NCI-H748 treated with DMSO at 0.1 percent for 48 hours (cell line): ENCODE results near the gene ZNF561.

Experiments
- DNase-seq: peaks from one replicate; lab custom pipeline; 2025; lab: John Stamatoyannopoulos, UW

ZNF561 gene

DNA sequence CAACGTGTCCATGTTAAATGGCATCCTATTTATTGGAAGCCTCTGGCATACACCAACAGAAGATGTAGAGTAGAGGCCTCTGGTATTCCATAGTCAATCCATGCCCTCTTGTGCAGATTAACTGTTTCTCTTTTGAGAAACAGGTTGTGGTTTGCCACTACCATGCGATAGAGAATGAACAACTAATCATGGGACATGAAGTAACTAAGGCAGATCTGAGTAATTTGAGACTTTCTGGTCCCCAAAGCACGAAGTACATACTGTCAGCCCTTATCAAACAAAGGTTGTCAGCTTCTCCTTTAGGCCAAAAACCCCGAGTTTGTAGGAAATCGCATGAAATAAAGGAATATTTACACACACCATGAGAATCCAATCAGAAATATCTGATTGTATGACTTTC, 40.3 kb downstream of the ZNF561 start:
- no peak for DNase-seq

DNA sequence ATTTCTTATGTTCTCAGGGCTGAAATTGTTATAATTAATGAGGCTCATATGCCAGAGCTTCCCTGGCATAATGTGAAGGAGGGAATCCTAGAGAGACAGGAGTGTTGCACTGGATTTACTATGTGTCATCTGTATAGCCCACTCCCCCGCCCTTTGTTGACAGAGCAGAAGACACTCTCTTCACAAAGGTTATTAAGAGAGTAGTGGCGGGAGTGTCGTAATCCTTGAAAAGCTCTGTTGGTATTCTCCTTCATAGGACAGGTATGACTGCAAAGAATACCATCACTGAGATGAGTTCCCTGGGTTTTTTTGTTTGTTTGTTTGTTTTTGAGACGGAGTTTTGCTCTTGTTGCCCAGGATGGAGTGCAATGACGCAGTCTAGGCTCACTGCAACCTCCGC, 50.8 kb downstream of the ZNF561 start:
- no peak for DNase-seq

DNA sequence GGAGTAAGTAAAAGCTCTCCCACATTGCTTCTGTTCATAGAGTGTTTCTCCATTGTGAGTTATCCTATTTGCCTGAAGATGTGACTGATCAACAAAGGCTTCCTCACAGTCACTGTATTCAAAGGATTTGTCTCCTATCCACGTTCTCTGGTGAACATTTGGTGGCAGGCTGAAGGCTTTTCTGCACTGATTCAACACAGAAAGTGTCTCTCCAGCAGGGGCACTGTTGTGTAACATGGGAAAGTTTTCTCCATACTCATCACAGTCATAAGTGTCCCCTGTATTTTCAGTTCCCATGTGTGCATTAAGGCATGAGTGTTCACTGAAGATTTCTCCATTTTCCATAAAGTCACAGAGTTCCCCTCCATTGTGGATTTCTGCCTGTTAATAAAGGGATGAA, 54.3 kb downstream of the ZNF561 start:
- DNase-seq = no peak

- no peak for DNase-seq
Measured at GRCh38 chr19:9565900-9566705, 54.9 kb downstream of the ZNF561 start.
